ENCODE results near the gene ST3GAL2. TPM values are rescaled to one million over a fixed set of nuclear protein-coding genes. Genes with fewer than 3 reads are reported as not detected.

ST3GAL2 gene
- total and polyA plus RNA-seq, 10 of the 15 experiments (the other 5 are each of a cell fraction or from before 2014, with no cell fraction given), result 0.95 to 61.7 (median 25.9) TPM

- Histone ChIP-seq H3K27me3 (replicated peaks in 1 of 2; ENCODE audit: control insufficient read depth in 2 of 2, insufficient read depth in 2 of 2, low read length in 1 of 2) (no peaks in the 10 kb centered on the region), H2AFZ (ENCODE audit: control insufficient read depth, low read depth, low read length) (no peak overlapping the region), H3K9ac (ENCODE audit: control insufficient read depth, insufficient read depth, low read length) (peak overlapping the region; percentile 80), H3K4me1 (ENCODE audit: control insufficient read depth, insufficient read depth, low read length) (peaks cover 57% of the 10 kb centered on the region), H3K36me3 (ENCODE audit: control insufficient read depth in 2 of 2, insufficient read depth in 2 of 2, low read length in 1 of 2) (peaks cover 0 to 4% of the 10 kb centered on the region in 2 experiments; a peak in 1 of 4 replicates), H4K20me1 (ENCODE audit: control insufficient read depth, insufficient read depth) (no peaks in the 10 kb centered on the region), H3K9me3 (replicated peaks; ENCODE audit: control insufficient read depth, insufficient read depth, low read length) (no peaks in the 10 kb centered on the region), H3K4me3 (peak overlapping the region; percentile 70), H3K27ac (ENCODE audit: control insufficient read depth, insufficient read depth) (peak overlapping the region; percentile 88), H3K79me2 (ENCODE audit: control insufficient read depth, insufficient read depth, low read length) (peaks cover 85% of the 10 kb centered on the region), H3K4me2 (ENCODE audit: control insufficient read depth, insufficient read depth) (peak overlapping the region; percentile 97)
- intact Hi-C loops (cut with micrococcal nuclease; ENCODE audit: unreplicated experiment), result loop anchor here (10.0 kb wide), 1 partner anchor 869 kb away; the partner anchor contains the start of gene NFAT5
- WGBS (ENCODE audit: insufficient coverage, insufficient replicate concordance, low lambda C conversion rate, missing lambda C conversion rate), result 37% methylated on average over 5 of the region's 5 CpGs
- ChIA-PET RAD21 (ENCODE audit: unreplicated experiment) (interaction anchor here (1.2 to 3.9 kb wide), 11 partner anchors 11 to 91 kb away, joined by 4 to 38 read pairs (median 9); partner anchors contain the start of genes COG4, FCSK and SF3B3), POLR2A (interaction anchor here (0.6 to 4.9 kb wide), 12 partner anchors 15 to 163 kb away, joined by 3 to 47 read pairs (median 5); partner anchors contain the start of gene FCSK), CTCF (interaction anchor here (0.5 to 2.6 kb wide), 13 partner anchors 17 to 111 kb away, joined by 3 to 10 read pairs (median 5); partner anchors contain the start of gene COG4), SMC1A (ENCODE audit: uncharacterized antibody, unreplicated experiment) (interaction anchor here (0.8 to 4.0 kb wide), 14 partner anchors 10 to 91 kb away, joined by 3 to 37 read pairs (median 9); partner anchors contain the start of genes COG4, FCSK and SF3B3)
- in situ Hi-C loops (cut with MboI), result no loop called here
- TF ChIP-seq ATF2 (IDR thresholded peaks at IDR 0.05; ENCODE audit: low read length), result no peak
- no peak for TF ChIP-seq CREM (IDR thresholded peaks at IDR 0.05; ENCODE audit: low read depth)
- no peak for TF ChIP-seq CHD4 (IDR thresholded peaks at IDR 0.05)
- TF ChIP-seq BRCA1 (IDR thresholded peaks at IDR 0.05; ENCODE audit: low read depth, low read length), result no peak
- TF ChIP-seq SPI1 (IDR thresholded peaks at IDR 0.05; ENCODE audit: borderline replicate concordance, insufficient read depth, low read depth, low read length), result peak; percentile 24; the same call in 1 of the 2 replicates
- DNase-seq (ENCODE audit: low read depth, low spot score) (no peak), ATAC-seq (no peak), FAIRE-seq (no peak)
- BruUV-seq (replicated peaks), result TSS peak; percentile 4
Observed at GRCh38 chr16:70433458-70434103, 5.3 kb downstream of the ST3GAL2 start.

All from GM12878 (cell line).